SHP77 (cell line): ENCODE measurements around the gene NHERF2.
"Not testable (repeated sequence)": the region's sequence is repeated elsewhere in the genome, so short reads cannot be mapped to it uniquely, and the experiment has no call there.

Source experiments
- DNase-seq, 2 experiments: peaks; one replicate each; lab custom pipeline; 2025; lab: John Stamatoyannopoulos, UW

Gene NHERF2

DNA sequence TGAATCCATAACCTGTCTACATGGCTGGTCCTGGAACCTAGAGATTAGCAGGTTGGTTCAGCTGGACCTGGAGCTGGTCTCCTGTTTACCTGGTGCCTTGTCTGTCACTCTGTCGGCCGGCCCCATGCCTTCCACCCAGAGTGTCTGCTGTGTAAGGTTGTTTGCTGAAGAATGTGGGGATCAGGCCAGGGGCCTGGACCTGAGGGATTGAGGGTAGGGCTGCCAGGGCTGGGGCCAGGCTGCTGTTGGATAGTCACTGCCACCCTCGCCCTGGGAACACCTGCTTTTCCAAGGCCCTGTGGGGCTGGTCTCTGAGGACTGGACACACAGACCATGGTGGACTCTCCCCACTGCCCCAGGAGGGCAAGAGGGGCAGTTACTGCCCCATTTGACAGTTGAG lies 1.4 kb downstream of the NHERF2 start:
- DNase-seq = no peak

GRCh38 chr16:2028620-2029220 lies 2.0 kb downstream of the NHERF2 start:
- no peak for DNase-seq

- no peak for DNase-seq
These were observed 2.6 kb downstream of the NHERF2 start for GRCh38 chr16:2029350-2029749.

DNA sequence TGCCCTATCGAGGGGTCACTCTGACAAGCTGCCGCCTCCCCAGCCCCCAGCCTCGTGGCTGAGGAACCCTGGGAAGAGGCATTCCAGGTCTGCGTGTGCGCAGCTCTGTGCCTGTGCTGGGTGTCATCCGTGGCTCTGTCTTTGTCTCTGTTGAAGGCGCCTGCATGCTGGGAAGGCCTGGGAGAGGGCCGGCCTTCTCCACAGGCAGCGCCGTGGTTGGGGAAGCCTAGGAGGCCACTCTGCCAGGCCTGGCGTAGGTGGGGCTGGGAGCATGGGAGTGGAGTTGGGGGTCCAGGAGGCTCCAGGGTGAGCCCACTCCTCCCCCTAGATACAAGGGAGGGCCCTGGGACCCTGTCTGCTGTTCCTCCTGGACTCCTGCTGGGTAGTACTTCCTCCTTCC lies 3.3 kb downstream of the NHERF2 start:
- no peak for DNase-seq

- no peak for DNase-seq
These were observed 4.4 kb downstream of the NHERF2 start for GRCh38 chr16:2031081-2031577.

DNA sequence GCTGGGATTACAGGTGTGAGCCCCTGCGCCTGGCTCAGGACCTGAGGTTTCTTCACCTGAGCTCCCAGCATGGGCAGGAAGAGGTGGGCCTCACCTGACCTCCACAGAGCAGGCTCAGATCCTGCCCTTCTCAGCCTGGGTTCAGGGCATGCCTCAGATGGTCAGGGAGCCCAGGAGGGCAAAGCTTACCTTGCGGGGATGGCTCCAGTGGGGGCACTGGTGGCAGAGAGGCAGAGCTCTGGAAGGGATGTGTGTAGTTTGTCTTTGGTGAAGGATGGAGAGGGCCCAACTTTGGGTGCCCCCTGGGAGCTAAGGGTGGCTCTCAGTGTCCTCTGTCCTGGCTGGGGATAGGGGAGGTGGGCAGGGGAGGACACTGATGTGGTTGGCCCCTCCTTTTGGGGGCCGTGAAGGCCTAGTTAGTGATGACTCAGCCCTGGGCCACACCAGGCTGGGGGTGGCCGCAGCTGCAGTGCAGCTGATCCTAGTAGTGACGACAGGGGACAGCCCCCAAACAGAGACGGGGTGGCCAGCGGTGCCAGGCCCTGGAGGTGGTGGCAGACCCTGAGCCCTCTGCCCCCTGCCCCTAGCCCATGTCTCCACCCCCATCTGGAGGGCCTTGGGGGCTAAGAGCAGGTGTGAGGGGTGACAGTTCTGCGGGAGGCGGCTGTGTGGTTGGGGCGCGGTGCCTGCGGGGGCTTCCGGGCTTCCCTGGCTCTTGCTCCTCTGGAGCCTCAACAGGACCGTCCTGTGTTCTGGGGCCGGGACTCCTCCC lies 5.8 kb downstream of the NHERF2 start:
- DNase-seq = no peak

DNA sequence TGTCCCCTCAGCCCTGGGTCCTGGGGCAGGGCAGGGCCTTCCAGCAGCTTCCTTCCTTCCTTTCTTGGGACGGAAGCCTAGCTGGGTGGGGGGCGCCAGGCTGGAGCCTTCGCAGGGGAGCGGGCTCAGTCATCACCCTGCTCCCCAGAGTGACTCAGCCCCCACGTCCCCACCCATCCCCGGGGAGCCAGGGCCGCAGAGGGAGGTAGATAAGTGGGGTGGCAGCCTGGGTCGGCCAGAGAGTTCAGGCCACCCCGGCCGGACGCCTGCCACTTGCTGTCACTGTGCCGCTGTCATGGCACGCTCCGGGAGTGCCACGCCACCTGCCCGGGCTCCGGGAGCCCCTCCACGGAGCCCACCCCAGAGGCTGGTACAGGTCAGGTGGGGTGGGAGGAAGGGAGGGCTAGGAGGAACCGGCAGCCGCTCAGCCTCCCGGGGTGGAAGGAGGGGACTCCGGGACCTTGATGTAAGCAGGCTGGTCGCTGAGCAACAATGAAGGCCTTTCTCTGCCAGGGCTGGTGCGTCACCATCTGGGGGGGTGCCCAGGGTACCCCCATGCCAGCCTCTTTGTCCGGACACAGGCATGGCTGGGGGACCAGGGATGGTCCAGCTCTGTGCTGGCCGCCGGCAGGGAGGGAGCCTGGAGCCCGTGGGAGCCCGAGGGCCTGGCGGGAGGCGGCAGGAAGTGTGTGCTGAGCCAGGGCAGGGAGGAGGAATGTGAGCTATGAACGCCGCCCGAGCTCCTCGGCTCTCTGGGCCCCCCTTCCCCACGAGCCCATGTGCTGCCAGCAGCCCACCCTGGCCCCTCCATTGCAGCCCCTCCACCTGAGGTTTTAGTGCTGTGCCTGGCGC lies 6.6 kb downstream of the NHERF2 start:
- no peak for DNase-seq

DNA sequence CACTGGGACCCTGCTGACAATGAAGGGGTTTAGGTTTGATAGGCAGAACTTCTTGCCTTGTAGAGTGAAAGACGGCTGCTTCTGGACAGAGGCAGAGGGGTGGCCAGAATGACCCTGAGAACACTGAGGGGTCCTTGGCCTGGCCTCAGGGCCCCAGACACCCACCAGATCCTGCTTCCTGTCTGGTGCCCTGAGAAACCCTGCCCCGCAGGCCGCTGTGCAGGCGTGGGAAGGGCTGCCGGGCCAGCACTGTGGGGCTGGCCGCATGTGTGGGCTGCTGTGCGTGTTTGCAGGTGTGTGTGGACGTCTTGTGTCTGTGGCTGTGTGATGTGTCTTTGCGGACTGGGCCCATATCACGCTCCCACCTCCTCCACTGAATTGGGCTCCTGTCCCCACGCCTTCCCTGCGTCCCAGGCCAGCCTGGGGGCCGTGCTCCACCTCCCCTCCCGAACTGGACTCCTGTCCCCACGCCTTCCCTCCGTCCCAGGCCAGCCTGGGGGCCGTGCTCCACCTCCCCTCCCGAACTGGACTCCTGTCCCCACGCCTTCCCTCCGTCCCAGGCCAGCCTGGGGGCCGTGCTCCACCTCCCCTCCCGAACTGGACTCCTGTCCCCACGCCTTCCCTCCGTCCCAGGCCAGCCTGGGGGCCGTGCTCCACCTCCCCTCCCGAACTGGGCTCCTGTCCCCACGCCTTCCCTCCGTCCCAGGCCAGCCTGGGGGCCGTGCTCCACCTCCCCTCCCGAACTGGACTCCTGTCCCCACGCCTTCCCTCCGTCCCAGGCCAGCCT lies 7.4 kb downstream of the NHERF2 start:
- DNase-seq = not testable (repeated sequence)

GRCh38 chr16:2034696-2035430 lies 8.2 kb downstream of the NHERF2 start:
- no peak for DNase-seq

- peak; percentile 42 to 69 for DNase-seq
These were observed 8.9 kb downstream of the NHERF2 start for GRCh38 chr16:2035431-2036199.

DNA sequence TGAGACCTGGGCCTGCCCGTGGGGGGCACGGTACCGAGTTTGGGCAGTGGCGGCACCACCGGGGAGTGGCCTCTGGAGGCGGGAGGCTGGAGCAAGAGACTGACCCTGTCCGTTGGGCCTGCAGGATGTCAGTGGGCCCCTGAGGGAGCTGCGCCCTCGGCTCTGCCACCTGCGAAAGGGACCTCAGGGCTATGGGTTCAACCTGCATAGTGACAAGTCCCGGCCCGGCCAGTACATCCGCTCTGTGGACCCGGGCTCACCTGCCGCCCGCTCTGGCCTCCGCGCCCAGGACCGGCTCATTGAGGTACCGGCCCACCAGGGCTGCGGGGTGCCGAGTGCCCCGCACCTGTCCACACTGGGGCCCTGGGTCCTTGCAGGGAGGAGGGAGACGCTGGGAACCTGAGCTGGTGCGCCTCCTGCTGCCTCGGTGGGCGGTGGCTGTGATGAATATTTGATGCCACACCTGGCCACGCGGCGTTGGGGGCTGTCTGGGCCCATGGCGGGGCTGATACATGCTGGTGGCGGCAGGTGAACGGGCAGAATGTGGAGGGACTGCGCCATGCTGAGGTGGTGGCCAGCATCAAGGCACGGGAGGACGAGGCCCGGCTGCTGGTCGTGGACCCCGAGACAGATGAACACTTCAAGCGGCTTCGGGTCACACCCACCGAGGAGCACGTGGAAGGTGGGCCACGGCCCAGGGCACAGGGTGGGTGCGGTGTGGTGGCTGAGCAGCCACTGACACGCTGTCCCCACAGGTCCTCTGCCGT lies 9.7 kb downstream of the NHERF2 start:
- DNase-seq = no peak

DNA sequence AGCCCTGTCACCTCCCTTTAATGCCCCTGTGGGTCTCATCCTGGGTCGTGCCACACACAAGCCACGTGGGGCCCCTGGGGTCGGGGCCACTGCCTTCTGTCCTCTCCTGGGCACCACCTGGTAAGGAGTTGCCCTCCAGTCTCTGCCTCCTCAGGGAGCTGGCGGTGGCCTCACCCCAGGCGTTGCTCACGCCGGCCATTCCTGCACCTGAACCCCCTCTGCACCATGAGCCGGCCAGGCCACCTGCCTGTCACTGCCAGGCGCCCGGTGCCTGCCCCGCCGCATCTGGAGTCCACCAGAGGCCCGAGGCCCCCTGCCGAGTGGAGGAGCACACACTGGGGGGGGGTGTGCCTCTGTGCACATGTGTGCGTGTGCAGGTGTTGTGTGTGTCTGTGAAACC lies 10.4 kb downstream of the NHERF2 start:
- no peak for DNase-seq

DNA sequence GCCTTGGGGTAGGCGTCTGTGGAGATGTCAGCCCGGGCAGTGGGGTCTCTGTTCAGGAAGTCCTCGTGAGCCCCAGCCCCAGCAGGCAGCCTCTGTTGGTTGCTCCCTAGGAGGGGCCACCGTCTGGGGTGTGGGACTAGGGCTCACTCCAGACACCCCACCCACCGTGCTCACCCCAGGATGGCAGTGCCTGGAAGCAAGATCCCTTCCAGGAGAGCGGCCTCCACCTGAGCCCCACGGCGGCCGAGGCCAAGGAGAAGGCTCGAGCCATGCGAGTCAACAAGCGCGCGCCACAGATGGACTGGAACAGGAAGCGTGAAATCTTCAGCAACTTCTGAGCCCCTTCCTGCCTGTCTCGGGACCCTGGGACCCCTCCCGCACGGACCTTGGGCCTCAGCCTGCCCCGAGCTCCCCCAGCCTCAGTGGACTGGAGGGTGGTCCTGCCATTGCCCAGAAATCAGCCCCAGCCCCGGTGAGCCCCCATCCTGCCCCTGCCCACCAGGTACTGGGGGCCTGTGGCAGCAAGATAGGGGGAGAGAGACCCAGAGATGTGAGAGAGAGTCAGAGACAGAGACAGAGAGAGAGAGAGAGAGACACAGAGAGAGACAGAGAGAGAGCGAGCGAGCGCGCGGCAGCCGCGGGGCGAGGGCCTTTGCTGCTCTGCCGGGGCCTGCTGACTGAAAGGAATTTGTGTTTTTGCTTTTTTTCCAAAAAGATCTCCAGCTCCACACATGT lies 11.1 kb downstream of the NHERF2 start:
- no peak for DNase-seq

DNA sequence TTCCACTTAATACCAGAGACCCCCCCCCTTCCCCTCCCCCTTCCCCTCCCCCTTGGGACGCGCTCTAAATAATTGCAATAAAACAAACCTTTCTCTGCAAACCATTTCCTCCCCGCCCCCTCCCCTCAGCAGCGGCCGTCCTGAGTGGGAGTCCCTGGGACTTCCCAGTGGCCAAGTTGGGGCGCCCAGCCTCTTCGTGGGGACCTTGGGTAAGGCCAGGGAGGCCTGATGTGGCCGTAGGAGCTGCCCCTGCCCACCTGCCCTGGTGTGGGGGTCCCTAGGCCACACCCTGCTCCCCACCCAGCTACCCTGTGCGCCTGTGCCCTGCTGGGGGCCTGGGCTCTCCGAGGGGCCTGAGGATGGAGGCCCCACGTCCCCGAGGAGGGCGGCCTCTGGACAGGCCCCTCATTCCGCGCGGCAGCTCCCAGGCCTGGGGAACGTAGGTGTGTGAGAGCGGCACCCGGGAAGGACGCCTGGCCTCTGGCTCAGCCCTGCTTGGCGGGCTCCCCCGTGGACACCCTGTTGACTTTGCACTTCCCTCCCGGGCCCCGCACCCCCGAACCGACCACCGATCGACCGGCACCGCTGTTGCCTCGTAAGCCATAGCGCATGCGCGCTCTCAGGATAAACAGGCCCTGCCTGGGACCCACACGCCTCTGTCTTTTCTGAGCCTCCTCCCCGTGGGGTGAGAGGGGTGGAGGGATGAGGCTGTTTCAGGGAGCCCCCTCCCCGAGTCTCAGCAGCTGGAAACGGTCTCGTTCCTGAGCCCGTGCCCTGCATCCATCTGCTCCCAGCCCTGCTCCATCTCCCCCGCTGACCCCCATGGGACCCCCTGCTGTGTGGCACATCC lies 11.9 kb downstream of the NHERF2 start:
- no peak for DNase-seq

DNA sequence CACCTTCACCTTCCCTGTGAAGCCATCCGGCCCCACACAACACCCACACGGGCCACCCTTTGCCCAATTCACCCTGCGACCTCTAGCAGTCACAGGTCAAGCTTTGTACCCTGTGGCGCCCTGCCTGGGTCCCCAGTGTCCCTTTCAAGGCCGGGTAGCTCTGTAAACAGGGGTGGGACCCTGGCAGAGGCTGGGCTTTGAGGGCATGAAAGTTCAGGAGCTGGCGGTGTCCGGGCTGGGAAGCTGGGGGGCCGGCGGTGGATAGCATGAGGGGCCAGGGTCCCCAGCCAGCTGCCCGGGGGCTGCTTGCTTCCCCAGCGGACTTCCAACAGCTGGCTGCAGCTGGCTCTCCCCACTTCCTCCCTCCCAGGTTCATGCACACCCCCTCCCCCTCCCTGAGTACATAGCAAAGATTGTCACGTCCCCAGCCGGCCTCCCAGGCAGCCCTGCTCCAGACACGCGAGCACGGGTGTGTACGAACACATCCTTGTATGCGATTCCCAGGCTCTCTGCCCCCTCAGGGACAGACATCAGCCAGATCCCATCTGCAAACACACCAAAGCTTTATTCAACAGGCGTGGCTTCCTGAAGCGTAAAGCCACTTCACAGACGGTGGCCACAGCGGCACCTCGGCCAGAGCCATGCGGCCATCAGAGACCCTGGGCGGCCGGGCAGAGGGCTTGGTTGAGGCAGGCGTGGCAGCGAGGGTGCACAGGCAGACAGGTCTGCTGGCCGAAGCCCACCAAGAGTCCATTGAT lies 12.8 kb downstream of the NHERF2 start:
- peak; percentile 69 to 71 for DNase-seq

DNA sequence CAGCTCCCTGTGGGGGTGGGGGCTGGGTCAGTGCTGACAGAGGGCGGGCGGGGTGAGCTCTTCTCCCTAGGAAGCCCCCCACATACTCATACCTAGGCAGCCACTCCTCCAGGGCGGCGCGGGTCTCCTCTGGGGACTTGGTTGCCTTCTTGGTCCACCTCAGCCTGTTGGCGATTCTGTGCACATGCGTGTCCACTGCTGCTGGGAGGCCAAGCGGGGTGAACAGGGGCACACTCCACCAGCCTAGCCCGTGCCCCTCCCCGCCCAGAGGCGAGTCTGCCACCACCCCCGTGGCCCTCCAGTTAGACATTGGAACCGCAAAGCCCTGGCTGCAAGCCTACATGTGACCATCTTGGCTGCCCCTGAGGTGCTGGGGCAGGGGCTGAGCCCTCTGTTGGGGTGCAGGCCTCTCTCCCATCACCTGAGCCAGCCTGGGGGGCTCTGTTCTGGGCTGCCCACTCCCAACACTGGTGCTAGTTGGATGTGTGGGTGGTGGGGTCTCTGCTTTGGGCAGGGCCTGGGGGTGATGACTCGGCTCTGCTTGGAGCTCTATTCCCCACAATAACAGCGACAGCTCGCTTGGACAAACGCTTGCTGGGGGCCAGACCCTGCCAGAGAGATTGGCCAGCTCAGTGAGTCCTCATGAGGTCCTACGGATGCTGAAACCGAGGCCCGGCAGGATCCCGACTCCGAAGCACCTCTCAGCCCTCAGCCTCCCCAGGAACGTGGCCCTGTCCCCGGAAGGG lies 13.5 kb downstream of the NHERF2 start:
- DNase-seq = no peak
